Measurements from ENCODE around the gene TFR2.
A peak's percentile ranks its signal among the peaks of the same experiment; 100 is the strongest.

The TFR2 gene

DNA sequence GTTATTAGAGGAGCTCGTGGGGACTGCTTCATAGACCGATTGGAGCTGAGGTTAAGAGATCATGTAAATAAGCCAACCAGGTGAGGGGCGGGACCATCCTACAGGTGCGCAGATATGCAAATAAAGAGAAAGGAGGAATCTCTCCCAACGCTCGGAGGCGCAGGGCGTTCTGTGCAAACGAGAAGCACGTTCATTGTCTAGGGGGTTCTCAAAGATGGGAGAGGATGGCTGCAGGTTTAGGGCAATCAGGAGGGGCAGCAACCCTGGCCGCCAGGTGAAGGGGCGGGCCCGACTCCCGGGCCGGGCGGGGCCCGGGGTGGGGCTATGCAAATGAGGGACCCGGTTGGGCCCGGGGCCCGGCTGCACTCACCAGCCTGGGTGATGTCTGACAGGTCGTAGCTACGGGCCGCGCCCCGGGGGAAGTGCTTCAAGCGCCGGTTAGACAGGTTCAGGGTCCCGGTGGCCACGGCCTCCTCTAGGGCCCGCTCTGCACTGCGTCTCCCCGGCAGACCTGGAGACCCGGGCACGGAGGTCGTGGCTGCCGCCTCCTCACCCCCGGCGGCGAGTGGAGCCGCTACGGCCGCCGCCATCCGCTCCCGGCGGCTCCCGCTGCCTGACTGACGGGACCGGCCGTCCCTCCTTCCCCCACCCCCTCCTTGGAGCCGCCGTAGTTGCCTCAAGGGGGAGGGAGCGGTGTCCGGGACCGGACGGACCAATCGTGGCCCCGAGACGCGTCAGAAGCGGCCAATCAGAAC lies 55.7 kb downstream of the TFR2 start, which contains the start of gene LRCH4:
LRCH4 (minus strand) TSS at position 619 of the 755 bp plus-strand sequence; CDS start at position 590, 29 bp downstream.
- DNase-seq (ENCODE audit: low read depth), result no peak

DNA sequence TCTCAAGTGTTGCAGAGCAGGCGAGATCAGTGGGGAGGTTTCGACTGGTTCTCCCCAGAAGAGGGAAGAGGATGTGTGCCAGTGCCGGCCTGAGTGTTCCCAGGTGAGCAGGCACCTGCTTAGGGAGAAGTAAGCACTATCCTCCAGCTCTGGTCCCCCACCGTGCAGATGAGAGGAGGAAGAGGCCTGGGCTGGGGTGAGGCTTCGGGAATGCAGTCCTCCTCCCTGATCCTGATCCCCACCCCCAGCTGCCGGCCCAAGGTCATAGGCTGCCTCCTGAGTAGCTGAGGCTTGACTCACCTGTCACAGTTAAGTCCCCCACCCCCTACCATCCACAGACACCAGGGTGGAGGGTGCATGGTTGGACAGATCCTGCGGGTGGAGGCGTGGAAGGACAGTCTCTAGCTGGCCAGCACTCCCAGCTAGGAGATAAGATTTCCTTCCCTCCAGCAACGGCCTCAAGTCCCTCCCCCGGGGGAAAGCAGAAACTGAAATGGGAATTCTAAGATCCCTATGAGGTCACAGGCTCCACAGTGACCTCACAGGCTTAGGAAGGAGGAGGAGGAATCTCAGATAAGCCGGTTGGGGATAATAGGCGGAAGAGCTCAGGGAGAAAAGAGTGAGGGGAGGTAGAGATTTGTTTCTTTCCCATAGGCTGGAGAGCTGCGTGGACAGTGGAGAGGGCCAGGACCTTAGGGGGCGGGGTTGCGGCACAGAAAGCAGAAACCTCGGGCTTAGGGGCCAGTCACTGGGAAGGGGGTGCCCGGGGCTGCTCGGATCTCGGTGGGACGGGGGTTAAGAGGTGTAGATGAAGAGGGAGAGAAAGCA lies 56.5 kb downstream of the TFR2 start:
- no peak for DNase-seq (ENCODE audit: low read depth)

DNA sequence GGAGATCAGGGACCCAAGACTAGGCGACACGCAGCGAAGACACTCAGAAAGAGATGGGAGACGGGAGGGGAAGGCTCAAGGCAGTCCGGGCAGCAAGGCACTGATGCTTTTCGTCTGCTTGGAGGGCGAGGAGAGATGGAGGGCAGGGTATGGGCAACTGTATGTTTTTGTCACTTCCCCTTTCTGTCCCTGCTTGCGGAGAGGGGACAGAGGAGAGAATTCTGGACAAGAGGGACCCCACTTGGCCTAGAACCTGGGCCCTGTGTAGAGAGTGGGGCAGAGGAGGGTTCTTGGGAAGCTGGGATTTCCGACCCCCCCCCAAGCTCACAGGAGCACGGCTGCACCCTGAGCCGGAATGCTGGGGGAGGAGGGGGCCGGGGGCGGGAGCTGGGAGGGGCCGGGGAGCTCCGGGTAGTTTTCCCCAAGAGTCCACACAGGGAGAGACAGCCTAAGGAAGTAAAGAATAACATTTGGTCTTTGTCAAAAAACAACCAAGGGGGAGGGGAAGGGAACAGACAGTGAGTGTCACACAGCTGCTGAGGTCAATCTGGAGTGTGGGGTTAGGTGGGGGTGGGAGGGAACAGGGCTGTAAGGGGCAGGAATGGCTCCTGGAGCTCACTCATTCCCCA lies 57.2 kb downstream of the TFR2 start:
- no peak for DNase-seq (ENCODE audit: low read depth)

GRCh38 chr7:100583132-100584053 lies 58.0 kb downstream of the TFR2 start:
- DNase-seq (ENCODE audit: low read depth), result peak; percentile 60

GRCh38 chr7:100582650-100583049 lies 58.7 kb downstream of the TFR2 start:
- no peak for DNase-seq (ENCODE audit: low read depth)

DNA sequence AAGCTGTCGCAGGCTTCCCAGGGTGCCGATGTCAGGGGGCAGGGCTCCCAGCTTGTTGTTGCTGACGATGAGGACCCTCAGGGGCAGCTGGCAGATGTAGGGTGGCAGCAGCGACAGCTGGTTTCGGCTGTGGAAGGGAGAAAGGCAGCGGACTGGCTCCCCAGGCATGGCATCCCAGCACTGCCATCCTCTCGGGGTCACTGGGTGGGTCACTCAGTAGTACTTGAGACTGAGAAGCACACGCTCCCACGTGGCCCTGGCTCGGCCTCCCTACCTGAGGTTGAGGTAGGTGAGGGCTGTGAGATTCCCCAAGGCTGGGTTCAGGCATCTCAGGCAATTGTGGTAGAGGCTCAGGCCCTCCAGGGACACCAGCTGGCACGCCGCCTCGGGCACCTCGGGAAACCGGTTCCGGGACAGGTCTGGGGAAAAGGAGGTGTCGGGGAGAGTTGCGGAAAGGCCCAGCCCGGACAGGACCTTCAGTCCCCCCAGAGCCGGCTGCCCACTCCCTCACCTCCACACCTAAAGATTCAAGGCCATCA lies 59.2 kb downstream of the TFR2 start:
- no peak for DNase-seq (ENCODE audit: low read depth)

GRCh38 chr7:100580466-100581283 lies 60.7 kb downstream of the TFR2 start:
- no peak for DNase-seq (ENCODE audit: low read depth)

DNA sequence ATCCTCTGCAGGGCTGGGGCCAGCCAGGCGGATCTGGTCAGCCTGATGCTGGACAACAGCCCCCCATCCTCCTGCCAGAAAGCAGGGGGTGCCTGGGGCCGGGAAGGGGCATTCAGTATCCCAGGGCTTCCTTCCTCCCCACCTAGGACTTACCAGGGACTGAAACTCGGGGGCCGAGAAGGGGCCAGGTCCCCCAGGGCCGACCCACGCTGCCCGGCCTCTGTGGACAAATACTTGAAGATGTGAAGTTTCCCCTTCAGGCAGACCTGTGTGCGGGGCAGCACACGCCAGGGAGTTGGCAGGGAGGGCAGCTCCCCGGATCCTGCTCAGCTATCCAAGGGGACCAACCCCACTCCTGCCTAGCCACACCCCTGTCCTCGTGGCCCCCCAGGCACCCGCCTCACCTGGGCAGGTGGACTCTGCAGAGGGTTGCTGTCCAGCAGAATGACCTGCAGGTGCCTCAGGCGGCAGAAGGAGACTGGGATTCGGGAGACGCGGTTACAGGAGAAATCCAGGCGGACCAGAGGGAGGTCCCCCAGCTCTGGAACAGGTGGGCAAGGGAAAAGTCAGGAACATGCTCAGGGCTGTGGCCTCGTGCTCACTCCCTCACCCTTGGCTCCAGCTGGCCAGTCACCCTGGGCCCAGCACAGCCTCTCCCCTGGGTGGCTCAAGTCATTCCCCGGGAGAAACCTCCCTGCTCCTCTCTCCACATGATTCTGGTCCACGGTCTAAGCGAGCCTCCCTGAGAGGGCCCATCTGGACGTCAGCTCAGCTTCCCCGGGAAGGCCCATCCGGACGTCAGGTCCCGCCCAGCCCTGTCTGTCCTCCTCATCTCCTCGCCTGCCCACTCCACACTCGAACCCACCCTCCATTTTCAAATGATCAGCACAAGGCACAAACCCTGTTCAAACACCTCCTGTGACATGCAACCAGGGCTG lies 62.8 kb downstream of the TFR2 start:
- no peak for DNase-seq (ENCODE audit: low read depth)

DNA sequence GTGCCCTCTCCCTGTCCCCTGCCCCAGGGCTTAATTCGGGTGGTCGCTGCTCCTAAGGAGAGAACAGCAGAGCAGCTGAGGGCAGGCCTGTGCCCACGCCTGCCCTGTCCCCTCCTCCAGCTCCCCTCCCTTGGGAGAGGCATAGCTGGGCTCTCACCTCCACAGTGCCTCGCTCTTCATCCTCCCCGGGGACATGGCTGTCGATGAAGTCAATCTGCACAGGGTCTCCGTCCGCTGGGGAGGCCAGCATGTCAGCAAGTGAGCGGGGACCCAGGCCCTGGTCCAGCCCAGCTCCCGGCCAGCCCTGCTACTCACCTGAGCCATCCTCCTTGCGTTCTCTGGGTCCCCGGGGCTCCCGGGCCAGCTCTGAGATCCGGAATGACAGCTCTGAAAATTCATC lies 63.8 kb downstream of the TFR2 start:
- DNase-seq (ENCODE audit: low read depth), result no peak

GRCh38 chr7:100577103-100577502 lies 64.2 kb downstream of the TFR2 start:
- DNase-seq (ENCODE audit: low read depth), result no peak

- DNase-seq (ENCODE audit: low read depth), result no peak
Observed at GRCh38 chr7:100576384-100576993, 64.9 kb downstream of the TFR2 start.

DNA sequence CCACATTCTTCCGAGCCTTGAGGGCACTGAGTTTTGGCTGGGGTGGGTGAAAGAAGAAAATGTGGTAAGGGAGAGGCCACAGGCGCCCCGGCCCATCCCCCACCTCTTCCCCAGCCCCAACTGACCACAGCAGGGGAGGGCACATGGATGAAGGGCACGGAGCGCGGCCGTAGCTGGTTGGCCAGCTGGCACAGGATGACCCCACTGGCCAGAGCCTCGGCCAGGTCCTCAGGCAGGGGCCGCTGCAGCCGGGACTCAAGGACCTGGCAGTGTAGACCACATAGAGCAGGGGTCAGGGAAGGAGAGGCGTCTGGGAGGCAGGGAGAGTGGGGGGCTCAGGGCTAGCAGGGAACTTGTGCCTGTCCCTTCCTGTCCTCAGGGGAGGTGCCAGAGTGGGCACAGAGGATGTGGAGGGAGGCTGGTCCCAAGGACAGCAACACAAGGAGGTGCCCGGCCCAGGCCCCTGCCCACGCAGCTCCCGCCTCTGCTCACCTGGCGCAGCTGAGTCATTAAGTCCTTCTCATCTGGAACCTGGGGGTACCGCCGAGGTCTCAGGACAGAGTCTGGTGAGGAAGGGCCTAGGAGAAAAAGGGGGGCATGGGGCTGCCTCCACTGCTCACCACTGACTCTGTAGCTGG lies 65.5 kb downstream of the TFR2 start:
- no peak for DNase-seq (ENCODE audit: low read depth)

- DNase-seq (ENCODE audit: low read depth), result no peak
Observed at GRCh38 chr7:100575206-100575631, 66.1 kb downstream of the TFR2 start.

- no peak for DNase-seq (ENCODE audit: low read depth)
Observed at GRCh38 chr7:100574362-100575205, 66.8 kb downstream of the TFR2 start.

DNA sequence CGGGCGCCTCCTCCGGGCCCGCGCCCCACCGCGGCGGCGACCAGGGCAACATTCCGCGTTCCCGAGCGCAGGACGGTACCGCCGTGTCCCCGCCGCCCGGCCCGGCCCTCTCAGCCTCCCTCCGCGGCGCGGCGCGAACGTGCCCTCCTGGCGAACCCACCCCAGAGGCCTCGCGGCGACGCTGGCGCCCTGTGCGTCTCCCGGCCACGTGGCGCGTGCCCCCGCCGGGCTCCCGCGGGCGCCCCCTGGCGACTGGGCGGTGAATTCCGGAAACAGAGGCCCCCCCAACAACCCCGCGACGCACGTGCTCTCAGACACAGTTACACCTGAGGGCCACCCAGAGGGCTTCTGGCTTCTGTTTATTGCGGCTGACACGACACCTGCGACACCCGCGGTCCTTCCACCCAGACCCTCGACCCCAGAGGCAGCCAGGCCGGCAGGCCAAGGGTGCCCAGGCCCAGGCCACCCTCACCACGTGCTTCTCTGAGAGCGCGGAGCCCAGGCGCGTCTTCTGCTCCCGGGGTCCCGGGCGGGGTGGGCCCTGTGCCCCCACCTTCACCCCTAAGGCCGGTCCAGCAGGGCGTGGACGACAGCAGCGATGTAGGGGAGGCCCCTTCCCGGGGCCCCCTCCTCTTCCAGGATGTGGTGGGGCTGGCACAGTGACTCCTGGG lies 67.5 kb downstream of the TFR2 start, which contains the start of gene SAP25:
SAP25 (minus strand) TSS at position 210 of the 671 bp plus-strand sequence; CDS start at position 52, 158 bp downstream.
- DNase-seq (ENCODE audit: low read depth), result no peak

- DNase-seq (ENCODE audit: low read depth), result no peak
Observed at GRCh38 chr7:100572949-100573675, 68.2 kb downstream of the TFR2 start.

Measured in activated T-cell treated with anti-CD3 and anti-CD28 coated beads for 24 hours (primary cell).